Measurements from ENCODE around the gene RPA1. TPM values are rescaled to one million over a fixed set of nuclear protein-coding genes. Genes with fewer than 3 reads are reported as not detected.

Gene RPA1
- total and polyA plus RNA-seq, 8 donors: 10.3 to 57.5 (median 23.8) TPM

GRCh38 chr17:1947743-1948516 lies 118.1 kb downstream of the RPA1 start:
- 74 to 87% (median 85%) methylated on average over 7 to 22 of the region's 22 CpGs for WGBS, 5 donors
- intact Hi-C loops (cut with DNase I; ENCODE audit: low total_unique reads): no loop called here
- Histone ChIP-seq H3K36me3 (no peaks in the 10 kb centered on the region), H3K4me1 (peaks cover 0 to 7% (median 6%) of the 10 kb centered on the region in 4 donors), H3K27me3 (no peaks in the 10 kb centered on the region), H3K4me3 (no peak overlapping the region), H3K9me3 (no peaks in the 10 kb centered on the region), H3K27ac (no peak overlapping the region)
- no peak for DNase-seq
- no peak for TF ChIP-seq POLR2AphosphoS5 (IDR thresholded peaks at IDR 0.05)

- Histone ChIP-seq H3K4me3 (no peak overlapping the region), H3K9me3 (no peaks in the 10 kb centered on the region), H3K36me3 (no peaks in the 10 kb centered on the region), H3K27me3 (no peaks in the 10 kb centered on the region), H3K4me1 (peaks cover 0 to 7% (median 6%) of the 10 kb centered on the region in 4 donors), H3K27ac (no peak overlapping the region)
- TF ChIP-seq POLR2A (IDR thresholded peaks at IDR 0.05): no peak
- TF ChIP-seq POLR2AphosphoS5 (IDR thresholded peaks at IDR 0.05): no peak
- no peak for TF ChIP-seq EP300 (IDR thresholded peaks at IDR 0.05)
- TF ChIP-seq CTCF (IDR thresholded peaks at IDR 0.05): no peak
- DNase-seq: no peak
- intact Hi-C loops (cut with DNase I; ENCODE audit: low total_unique reads): no loop called here
- 93 to 95% (median 94%) methylated on average over 14 of the region's 14 CpGs for WGBS, 5 donors
These were observed 118.7 kb downstream of the RPA1 start for GRCh38 chr17:1948517-1948825.

Other genes with a start within 250 kb of the RPA1 start
- 10 to 100 TPM in 2 of 5 donors, 1 to 10 TPM in 2, under 1 TPM in 1; 0.29 to 15.8 (median 6.5) TPM for gene SLC43A2, start 201.2 kb upstream of the RPA1 start, total RNA-seq
- 1 to 10 TPM; 1.8 to 5.9 (median 4.6) TPM for gene SLC43A2, start 201.2 kb upstream of the RPA1 start, polyA plus RNA-seq
- 100 to 1,000 TPM in 1 of 5 donors, 10 to 100 TPM in 2, 1 to 10 TPM in 2; 4.1 to 119 (median 53.1) TPM for gene SCARF1, start 184.3 kb upstream of the RPA1 start, total RNA-seq
- gene SCARF1, start 184.3 kb upstream of the RPA1 start, polyA plus RNA-seq: 1 to 10 TPM; 1.4 to 2.7 (median 2.0) TPM
- gene RILP, start 180.1 kb upstream of the RPA1 start, total RNA-seq: 100 to 1,000 TPM in 1 of 5 donors, 10 to 100 TPM in 3, 1 to 10 TPM in 1; 8.6 to 284 (median 39.1) TPM
- 10 to 100 TPM; 15.6 to 32.4 (median 19.2) TPM for gene RILP, start 180.1 kb upstream of the RPA1 start, polyA plus RNA-seq
- 100 to 1,000 TPM; 126 to 252 (median 201) TPM for gene PRPF8, start 145.1 kb upstream of the RPA1 start, total RNA-seq
- 10 to 100 TPM; 33.6 to 83.4 (median 38.4) TPM for gene PRPF8, start 145.1 kb upstream of the RPA1 start, polyA plus RNA-seq
- 1 to 10 TPM; 4.5 to 9.6 (median 8.1) TPM for gene TLCD2, start 119.6 kb upstream of the RPA1 start, total RNA-seq
- gene TLCD2, start 119.6 kb upstream of the RPA1 start, polyA plus RNA-seq: 1 to 10 TPM; 2.8 to 3.7 (median 3.1) TPM
- 10 to 100 TPM; 13.4 to 56.5 (median 14.0) TPM for gene WDR81, start 105.3 kb upstream of the RPA1 start, total RNA-seq
- gene WDR81, start 105.3 kb upstream of the RPA1 start, polyA plus RNA-seq: 10 to 100 TPM in 2 of 3 donors, 1 to 10 TPM in 1; 9.3 to 10.6 (median 10.2) TPM
- 1 to 10 TPM in 2 of 5 donors, under 1 TPM in 3; 0.45 to 4.1 (median 0.87) TPM for gene SERPINF2, start 87.1 kb upstream of the RPA1 start, total RNA-seq
- 1 to 10 TPM in 2 of 3 donors, under 1 TPM in 1; 0.92 to 5.2 (median 1.9) TPM for gene SERPINF2, start 87.1 kb upstream of the RPA1 start, polyA plus RNA-seq
- gene SERPINF1, start 67.9 kb upstream of the RPA1 start, total RNA-seq: 100 to 1,000 TPM in 4 of 5 donors, 10 to 100 TPM in 1; 72.4 to 334 (median 186) TPM
- gene SERPINF1, start 67.9 kb upstream of the RPA1 start, polyA plus RNA-seq: 100 to 1,000 TPM in 1 of 3 donors, 10 to 100 TPM in 2; 45.5 to 126 (median 68.9) TPM
- 10 to 100 TPM in 3 of 5 donors, 1 to 10 TPM in 2; 4.7 to 21.0 (median 12.1) TPM for gene SMYD4, start 103 bp upstream of the RPA1 start, total RNA-seq
- gene SMYD4, start 103 bp upstream of the RPA1 start, polyA plus RNA-seq: 1 to 10 TPM; 2.7 to 6.6 (median 3.8) TPM
- gene RTN4RL1, start 195.3 kb downstream of the RPA1 start, total RNA-seq: under 1 TPM in 2 of 5 donors, not detected in 3; 0.58 to 0.92 TPM
- under 1 TPM in 2 of 3 donors, not detected in 1; 0.50 to 0.85 TPM for gene RTN4RL1, start 195.3 kb downstream of the RPA1 start, polyA plus RNA-seq
- 100 to 1,000 TPM in 2 of 5 donors, 10 to 100 TPM in 3; 26.1 to 188 (median 95.0) TPM for gene DPH1, start 200.1 kb downstream of the RPA1 start, total RNA-seq
- 10 to 100 TPM; 11.6 to 27.9 (median 17.7) TPM for gene DPH1, start 200.1 kb downstream of the RPA1 start, polyA plus RNA-seq
- 10 to 100 TPM in 3 of 5 donors, 1 to 10 TPM in 1, not detected in 1; 3.1 to 31.9 (median 17.3) TPM for gene OVCA2, start 212.0 kb downstream of the RPA1 start, total RNA-seq
- 10 to 100 TPM; 60.3 to 83.4 (median 66.7) TPM for gene OVCA2, start 212.0 kb downstream of the RPA1 start, polyA plus RNA-seq
- gene HIC1, start 225.1 kb downstream of the RPA1 start, total RNA-seq: 100 to 1,000 TPM in 1 of 5 donors, 10 to 100 TPM in 1, 1 to 10 TPM in 3; 7.6 to 107 (median 9.4) TPM
- 10 to 100 TPM in 1 of 3 donors, 1 to 10 TPM in 2; 1.5 to 11.2 (median 6.2) TPM for gene HIC1, start 225.1 kb downstream of the RPA1 start, polyA plus RNA-seq